ENCODE measurements around the gene IGSF8.

IGSF8 gene

DNA sequence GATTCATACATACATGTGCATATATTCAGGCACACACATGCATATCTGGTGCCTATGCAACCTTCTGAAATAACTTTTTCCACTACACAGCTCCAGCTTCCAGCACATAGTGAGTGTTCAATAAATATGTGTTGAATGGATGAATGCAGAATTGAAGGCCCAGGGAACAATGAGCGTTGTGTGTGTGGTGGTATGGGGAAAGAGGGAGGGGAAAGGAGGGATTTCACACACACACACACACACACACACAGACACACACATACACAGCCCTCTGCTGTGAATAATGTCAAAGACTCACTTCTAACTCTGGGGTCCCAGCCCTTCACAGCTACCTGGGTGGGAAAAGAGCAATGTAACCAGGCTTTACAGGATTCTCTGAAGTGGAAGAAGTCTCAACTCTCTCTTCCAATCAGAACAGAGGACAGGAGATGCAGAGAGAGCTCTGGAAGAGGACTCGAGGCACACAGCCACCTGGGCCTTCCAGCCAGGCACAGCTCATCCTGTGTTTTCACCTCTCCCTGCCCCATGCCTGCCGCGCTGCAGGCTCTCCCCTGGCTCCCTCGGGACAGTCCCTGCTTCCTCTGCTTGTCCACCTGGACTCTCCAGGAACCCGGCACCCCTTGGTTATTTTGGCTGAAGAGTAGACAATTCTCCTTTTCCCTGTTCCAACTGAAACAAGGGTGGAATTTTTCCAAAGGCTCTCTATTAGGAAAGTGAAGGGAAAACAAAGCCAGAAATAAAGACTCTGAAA is 5.4 kb upstream of the IGSF8 start:
- peak; percentile 76 for DNase-seq (ENCODE audit: low read depth, low spot score)

DNA sequence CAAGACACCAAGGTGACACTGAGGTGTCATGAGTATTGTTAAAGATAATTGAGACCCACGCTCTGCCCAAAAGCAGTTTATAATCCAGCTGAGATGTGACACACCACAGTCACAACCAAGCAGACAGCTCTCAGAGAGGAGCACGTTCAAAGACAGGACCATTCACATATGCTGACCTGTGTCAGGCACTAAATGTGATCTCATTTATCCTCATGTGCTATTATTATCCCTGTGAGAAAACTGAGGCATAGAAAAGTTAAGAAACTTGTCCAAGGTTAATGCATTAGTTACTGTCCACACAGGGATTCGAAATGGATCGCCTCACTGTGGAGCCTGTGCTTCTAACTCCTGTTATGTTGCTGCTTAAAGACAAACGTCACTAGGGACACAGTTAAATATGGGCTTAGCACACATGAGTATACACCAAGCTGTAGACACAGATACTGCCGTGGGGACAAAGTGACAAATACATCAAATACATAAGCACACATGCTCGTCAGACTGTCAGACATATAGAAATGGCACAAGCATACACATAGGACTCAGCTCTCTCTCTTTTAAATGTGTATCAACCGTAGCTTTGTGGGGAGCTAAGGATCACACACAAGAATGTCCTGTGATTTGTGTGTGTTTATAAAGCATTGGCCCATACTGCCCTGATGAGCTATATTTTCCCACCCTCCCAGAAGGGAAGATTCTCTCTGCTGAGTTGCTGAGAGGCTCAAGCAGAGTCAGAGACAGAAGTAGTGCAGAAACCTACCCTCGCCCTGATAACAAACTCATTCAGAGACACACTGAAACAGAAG is 3.5 kb upstream of the IGSF8 start:
- DNase-seq (ENCODE audit: low read depth, low spot score) = no peak

DNA sequence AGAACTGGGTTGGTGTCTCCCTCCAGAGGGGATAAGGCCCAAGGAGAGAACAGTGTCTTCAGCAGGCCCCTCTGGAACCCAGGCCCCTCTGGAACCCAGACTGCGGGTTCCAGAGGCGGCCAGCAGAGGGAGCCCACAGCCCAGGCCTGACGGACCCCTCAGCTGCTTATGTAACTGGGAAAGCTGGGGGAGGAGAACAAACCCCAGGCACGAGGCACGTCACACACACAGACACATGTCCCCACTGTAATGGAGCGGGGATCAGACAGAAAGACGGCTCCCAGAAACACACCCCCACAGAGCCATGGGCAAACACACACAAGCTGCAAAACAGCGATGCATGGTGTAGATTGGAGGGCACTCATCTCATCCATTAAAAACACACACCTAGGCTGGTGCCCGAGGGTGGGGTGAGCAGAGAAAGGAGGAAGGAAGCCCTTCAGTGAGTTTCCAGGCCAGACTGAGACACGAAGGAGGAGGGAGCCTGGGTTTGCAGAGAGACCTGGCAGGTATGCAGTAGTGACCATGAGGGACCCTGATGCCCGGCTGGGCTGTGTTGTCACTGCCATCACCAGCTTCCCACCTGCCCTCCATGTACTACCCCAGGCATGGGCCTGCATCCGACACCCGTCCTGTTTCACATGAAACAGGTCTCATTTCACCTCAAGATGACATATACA is 2.8 kb upstream of the IGSF8 start:
- DNase-seq (ENCODE audit: low read depth, low spot score) = no peak

DNA sequence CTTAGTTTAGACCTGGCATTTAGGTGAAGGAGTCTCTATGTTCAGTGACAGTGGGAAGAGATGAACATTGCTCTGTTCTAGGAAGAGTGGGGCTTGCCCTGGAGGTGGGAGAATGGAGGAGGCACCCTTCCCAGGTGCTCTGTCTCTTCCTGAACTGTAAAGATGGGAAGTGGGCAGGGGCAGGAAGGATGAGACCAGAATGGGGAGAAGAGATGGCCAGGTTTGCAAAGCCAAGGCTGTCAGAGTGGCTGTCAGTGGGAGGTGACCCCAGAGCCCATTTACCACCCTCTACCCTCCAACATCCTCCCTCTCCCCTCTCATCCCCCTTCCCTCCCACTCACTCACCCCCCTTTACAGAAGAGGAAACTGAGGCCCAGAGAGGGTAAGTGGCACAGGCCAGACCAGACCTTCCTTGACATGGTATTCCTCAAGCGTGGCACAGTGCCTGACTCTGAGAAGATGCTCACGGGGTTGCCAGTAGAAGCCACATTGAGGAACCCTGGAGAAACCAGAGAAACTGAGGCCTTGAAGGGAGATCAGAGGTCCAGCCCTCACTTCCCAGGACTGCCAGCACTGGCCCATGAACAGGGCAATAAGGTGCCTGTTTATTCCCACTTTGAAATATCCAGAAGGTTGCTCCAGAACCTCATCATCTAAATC is 1.4 kb upstream of the IGSF8 start:
- DNase-seq (ENCODE audit: low read depth, low spot score) = no peak

DNA sequence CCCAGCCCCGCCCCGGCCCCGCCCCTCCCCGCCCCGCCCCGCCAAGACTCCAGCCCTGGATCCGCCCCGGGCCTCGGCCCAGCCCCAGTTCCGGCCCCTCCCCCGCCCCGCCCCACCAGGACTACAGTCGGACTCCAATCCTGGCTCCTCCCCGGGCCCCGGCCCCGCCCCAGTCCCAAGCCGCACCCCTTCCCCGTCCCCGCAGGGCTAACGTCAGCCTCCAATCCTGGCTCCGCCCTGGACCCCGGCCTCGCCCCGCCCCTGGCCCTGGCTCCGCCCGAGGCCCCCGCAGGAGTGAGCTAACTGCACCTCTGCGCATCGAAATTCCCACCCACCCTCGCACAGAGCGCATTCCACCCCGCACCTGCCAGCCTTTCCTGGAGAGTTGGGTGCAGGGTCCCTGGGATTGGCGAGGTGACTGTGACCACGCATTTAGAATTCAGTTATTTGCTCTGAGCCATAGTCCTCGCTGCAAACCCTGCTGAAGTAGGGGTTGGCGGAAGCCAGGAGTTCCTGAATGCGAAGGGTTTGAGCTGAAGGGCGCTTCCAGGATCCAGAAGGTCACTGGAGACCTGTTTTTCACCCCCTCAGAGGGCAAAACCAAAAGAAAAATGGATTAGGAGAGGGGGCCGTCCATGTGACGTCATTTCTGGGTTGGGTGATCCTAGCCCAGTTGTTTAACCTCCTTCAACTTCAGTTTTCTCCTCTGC is 588 bp upstream of the IGSF8 start:
- DNase-seq (ENCODE audit: low read depth, low spot score) = no peak

DNA sequence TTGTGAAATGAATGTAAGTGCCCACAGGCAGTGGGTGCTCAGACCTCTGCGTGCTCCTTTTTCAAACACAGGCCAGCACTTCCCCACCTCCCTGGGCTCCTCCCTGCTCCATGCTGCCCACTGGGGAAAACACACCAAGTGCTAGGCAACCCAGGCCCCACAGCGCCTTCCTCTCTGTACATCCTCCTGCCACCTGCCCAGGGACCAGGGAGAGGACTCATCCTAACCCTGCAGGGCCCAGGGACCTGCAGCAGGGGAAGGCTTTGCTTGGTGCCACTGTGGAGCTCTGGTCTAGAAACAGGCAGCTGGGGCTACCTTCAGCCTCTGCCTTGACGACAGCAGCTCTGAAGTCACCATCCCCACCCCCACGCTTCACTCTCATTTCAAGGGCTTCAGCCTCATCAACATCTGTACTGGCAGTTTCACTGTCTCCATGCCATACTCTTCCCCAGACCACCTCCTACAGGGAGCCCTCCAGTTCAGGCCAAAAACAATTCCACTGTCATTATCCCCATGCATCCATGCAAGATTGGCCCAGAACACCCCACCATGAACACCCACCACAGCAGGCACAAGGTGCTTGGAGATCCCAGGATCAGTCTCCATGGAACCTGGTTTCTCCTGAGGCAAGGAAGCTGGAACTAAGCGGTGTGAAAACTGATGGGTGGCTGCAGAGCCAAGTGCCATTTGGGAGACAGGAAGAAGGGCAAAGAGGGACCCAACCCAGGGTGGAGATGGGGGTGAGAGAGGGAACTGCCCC is 1.1 kb downstream of the IGSF8 start:
- DNase-seq (ENCODE audit: low read depth, low spot score) = no peak

DNA sequence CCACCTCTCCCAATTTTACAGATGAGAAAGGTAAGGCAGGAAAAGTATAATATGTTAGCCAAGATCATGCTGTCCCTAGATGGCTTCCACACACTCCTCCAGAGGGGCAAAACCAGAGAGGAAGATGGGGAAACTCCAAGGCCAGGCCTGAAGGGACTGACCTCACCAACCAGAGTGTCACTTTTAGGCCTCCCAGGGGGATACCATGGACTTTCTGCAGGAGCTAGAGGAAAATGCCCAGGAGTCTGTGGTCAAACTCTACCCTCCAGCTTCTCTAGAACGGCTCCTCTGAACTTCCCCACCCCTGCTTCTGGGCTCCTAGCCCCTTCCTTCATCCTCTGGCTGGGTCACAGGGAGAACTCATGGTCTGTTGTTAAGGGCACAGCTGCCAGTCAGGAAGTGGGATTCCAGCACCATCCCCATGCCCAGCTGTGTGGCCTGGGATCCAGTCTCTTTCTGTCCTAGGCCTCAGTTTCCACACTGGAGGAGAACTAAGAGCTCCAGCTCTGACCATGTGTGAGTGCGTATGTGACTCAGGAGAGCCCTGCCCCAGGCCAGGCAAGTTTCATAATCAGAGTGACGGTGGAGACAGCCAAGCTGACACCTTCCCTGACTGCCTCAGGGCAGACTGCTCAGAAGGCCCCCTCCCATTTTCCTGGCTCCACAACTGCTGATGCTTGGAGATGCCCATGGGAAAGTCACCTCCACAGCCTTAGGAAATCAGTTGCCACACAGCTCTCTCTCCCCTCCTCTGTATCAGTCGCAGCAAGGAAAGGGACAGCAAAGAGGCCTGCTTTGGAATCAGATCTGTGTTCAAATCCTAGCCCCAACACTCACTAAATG is 1.9 kb downstream of the IGSF8 start:
- no peak for DNase-seq (ENCODE audit: low read depth, low spot score)

DNA sequence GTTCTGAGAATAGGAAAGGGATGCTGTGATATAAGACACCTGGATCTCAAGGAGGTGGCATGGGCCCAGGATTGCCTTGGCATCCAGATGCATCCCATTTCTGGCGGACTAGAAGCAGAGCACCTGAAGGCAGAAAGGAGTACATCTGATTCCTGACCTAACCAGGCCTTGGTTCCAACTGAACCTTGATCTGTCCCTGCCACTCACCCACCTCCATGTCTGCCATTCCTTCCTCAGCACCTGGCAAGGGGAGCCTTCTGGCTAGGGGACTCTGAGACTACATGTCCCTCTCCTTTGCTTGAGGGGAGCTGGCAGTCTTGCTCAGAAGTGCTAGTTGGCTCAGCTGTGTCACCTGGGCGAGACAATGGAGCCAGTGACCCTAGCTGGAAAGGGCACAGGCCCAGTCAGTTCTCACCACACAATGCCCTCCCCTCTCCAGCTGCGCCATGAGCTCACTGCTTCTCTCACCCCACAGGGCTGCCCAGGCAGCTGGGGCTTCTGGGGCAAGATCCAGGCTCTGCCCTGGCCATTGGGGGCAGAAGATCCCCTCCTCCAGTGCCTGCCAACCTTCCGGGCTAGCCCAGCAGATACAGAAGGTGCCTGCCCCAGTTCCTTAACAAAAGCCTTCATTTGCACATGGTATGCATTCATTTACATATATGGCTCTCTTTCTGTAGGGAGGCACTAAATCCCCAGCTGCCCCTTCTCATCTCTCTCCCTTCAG is 2.9 kb downstream of the IGSF8 start:
- no peak for DNase-seq (ENCODE audit: low read depth, low spot score)

DNA sequence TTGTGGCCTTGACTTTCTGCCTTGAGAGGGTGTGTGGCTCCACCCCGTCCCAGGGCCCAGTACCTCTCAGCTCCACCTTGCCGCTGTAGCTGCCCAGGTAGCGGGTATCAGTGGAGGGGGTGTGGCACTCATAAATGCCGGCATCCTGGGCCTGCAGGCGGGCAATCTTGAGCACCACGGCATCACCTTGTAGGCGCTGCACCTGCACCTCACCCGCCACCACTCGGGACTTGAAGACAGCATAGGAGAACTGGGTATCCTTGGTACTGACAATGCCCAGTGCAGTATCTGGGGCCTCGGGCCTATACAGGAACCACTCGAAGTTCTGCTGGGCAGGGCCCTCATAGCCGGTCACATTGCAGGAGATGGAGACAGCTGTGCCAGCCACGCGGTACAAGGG is 3.6 kb downstream of the IGSF8 start:
- DNase-seq (ENCODE audit: low read depth, low spot score) = no peak

DNA sequence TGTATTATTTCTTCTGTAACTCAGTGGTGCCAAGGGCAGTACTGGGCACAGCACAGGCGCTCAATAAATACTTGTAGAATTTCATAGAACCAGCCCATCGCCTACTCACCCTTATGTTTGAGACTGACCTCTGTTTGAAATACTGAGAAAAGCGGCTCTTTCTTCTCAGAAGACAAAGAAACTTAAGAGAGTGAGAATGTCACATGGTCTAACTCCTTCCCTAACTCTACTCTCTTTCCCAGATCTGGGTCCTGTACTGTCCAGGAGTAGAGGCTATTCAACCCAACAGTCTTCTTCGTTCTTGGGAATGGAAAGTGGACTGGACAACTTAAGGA is 4.2 kb downstream of the IGSF8 start:
- no peak for DNase-seq (ENCODE audit: low read depth, low spot score)

DNA sequence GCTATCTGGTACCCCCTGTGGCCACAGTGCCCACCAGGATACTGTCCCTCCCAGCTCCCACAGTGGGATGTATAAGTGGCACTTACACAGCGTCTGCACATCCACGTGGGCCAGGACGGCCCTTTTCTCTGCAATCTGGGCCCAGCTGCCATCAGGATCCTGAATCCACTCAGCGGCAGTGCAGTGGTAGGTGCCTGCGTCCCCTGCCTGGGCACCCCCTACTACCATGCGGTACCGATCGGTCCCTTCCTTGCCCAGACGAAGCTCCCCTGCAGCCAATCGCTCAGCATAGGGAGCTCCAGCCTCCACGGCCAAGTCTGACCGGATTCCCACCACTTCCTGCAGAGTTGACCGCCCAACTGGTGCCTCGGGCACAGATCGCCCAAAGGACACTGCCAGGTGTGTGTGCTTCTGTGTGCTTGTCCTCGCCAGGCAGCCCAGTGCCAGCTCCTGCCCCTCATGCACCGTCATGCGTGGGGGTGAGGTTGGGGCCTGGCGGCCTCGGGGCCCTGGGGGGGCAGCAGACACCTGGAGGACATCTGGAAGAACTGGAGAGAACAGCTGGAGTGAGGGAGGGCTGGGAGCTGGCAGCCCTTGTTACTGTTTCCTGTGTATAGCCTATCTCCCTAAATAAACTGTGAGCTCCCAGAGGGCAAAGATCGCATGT is 4.7 kb downstream of the IGSF8 start:
- no peak for DNase-seq (ENCODE audit: low read depth, low spot score)

DNA sequence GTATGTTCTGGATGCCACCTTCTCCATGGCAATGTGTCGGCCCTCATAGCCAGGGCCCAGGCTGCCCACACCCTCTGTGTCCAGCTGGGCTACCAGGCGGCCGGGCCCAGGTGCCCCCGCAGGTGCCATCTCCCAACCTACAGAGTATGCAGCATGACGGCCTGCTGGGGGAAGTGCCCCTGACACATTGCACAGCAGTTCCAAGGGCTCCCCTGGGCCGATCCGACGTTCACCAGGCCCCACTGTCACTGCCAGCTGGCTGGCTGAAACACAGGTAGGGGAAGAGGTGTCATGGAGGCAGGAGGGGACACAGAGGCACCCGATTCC is 5.4 kb downstream of the IGSF8 start:
- DNase-seq (ENCODE audit: low read depth, low spot score) = no peak

DNA sequence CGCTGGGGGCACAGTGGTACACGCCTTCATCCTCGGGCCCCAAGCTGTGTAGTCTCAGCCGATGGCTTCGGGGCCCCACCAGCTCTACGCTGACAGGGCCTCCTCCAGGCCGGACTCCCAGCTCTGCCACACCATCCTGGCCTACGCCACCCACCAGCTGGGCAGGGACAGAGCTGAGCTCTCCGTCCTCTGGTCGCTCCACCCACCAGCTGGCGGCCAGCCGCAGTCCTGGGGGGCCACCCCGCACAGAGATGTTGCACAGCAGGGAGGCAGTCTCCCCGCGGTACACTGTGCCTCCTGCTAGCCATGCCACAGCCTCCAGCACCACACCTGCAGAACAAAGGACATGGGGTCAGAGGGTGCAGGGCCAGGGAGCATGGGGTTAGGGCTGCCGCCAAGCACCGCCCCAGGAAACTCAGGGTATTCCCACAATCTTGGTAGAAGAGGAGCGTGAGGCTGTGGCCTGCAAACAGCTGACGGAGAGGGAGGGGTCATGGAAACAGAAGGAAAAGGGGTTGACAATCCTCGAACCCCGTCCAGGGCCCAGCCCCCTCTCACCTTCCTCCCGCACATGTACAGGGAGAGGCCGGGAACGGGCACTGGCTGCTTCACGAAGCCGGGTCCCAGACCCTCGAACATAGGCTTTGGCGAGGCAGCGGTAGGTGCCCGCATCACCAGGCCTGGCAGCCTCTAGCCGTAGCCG is 5.9 kb downstream of the IGSF8 start:
- DNase-seq (ENCODE audit: low read depth, low spot score) = no peak

DNA sequence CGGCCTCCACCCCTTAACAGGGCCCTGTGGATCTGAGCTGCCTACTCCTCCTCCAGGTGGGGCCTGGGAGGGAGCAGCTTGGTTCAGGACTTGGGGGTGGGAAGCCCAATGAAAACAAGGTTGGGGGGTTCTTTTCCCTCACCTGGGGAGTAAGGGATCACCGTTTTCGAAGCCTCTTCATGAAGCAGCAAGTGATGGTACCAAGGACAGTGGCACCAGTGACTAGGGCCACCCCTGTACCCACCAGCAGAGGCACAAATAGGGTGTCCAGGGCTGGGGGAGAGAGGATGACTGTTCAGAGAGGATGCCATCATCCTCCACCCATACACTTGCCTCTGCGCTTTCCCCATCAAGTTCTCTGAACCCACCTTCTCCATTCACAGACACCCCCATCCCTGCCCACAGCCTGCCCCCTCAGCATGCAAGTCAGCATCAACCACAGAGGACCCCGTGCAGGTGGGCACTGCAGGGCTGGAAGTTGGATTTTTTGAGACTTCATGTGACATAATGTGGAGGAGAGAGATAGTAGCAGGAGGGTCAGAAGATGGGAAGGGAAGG is 6.7 kb downstream of the IGSF8 start:
- DNase-seq (ENCODE audit: low read depth, low spot score) = no peak

DNA sequence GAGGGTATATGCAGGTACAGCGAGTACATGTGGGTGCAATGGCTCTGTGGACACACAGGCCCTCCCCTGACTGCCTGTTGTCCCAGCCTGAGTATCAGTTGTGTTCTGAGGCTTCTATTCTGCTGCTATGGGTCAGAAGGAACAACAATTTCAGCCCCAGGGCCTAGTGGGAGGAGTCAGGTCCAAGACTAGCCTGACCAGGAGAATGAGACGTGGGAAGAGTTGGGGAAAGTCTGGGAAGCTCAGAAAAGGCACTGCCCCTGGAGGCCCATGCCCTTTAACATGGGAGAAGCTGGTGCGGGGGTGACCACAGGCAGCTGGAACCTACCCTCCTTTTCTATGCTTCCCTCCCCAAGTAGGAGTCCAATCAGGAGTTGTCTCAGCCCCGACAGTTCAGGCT is 7.7 kb downstream of the IGSF8 start:
- DNase-seq (ENCODE audit: low read depth, low spot score) = no peak

DNA sequence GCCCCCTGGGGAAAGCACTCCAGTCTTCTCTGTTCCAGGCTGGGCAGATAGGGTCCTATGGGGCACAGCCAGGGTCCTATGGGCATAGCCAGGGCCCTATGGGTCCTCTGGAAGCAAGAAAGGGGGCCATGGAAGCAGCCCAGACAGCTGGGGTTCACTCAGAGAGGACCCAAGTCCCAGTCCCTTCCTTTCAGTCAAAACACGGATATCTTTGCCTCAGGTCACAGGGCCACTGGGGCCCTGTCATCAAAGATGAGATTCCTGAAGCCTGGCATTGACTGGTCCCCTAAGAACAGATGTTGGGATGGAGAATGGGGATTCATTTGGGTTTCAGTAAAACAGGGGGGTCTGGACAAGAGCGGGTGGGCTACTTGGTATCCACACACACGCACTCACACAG is 8.5 kb downstream of the IGSF8 start:
- no peak for DNase-seq (ENCODE audit: low read depth, low spot score)

DNA sequence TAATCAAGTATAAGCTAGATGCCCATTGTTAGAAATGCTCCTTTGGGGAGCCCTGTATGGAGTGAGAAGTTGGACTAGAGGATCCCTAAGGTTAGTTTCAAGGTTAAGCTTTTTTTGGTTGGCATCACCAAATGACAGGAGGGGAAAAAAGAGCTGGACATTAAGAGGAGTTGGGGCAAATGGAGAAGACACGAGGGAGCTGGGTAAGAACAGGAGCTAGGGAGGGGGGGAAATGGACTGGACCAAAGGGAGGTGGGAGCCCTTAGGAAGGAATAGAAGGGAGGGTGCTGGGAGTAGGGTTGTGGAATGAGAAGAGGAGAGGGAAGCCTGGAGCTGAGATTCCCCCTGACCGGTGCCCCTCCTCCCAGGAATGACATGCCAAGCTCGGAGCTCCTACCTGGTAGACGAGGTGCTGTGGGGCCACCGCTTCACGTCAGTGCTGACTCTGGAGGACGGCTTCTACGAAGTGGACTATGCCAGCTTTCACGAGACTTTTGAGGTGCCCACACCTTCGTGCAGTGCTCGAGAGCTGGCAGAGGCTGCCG is 11.2 kb downstream of the IGSF8 start:
- DNase-seq (ENCODE audit: low read depth, low spot score) = no peak

DNA sequence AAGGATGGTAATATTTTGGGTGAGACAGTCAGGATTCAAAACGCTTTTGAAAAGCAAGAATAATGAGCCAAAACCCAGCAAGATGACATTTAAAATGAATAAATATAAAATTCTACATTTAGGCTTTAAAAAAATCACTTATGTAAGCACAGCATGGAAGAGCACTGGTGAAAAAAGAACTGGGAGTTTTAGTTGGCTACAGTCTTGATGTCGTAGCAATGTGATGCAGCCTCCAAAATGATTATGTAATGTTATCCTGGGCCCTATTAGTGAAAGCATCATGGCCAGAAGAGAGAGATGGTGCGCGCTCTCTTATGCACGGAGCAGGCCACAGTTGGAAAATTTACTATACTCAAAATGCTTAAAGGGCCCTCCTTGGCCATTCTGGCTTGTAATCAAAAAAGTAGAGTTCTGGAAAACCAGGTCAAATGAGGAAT is 11.9 kb downstream of the IGSF8 start:
- no peak for DNase-seq (ENCODE audit: low read depth, low spot score)

Measured in brain pericyte (primary cell).